T47D (cell line): ENCODE data around the gene FBXO39.
A peak's percentile ranks its signal among the peaks of the same experiment; 100 is the strongest.
"Not testable (repeated sequence)": the region's sequence is repeated elsewhere in the genome, so short reads cannot be mapped to it uniquely, and the experiment has no call there.

Source experiments
- DNase-seq, 2 experiments: peaks; one replicate each; pipeline versions ENCODE4 v3.0.0 to v3.0.0-alpha.2; 2011 to 2012; ENCODE audit warnings: low read depth in 1 of 2, low spot score in 1 of 2
- JUND ChIP-seq: IDR thresholded peaks from 2 replicates; pipeline ENCODE4 v1.6.1; 2012; ENCODE audit warnings: low read depth
- in situ Hi-C: cut with HindIII; loops from 2 replicates; pipeline ENCODE4 v1.10.0; 2016; ENCODE audit warnings: low sequenced_read_pairs, low pct_unique_long_range_greater_than_20kb

FBXO39 gene

DNA sequence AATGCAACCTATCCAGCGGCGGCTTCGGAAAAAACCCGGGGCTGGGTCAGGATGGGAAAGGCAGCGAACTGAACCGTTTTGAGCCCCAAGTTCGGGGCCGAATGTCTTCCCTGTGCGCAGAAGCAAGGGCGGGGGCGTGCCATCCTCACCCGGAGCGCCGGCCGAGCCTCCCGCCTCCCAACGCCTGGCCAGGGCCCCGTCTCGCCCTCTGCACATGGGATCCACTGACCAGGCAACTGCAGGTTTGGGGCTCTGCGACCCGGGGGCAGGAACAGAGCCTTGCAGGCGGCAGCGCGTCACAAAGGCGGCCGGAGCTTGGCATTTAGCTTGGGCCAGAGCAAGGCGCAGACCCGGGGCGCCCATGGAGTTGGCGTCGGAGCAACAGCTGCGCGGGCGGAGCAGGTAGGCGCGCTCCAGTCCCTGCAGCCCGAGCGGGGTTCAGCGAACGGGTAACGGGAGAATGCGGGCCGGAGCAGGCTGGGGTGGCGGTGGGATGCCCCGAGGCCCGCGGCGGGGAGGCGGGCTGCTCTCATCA is at the start of gene FBXO39:
FBXO39 (plus strand) TSS at position 345 of the 535 bp plus-strand sequence. CDS start 3,654 bp downstream, outside the sequence.
- no peak for TF ChIP-seq JUND
- in situ Hi-C loops: no loop called here
- DNase-seq: no peak

DNA sequence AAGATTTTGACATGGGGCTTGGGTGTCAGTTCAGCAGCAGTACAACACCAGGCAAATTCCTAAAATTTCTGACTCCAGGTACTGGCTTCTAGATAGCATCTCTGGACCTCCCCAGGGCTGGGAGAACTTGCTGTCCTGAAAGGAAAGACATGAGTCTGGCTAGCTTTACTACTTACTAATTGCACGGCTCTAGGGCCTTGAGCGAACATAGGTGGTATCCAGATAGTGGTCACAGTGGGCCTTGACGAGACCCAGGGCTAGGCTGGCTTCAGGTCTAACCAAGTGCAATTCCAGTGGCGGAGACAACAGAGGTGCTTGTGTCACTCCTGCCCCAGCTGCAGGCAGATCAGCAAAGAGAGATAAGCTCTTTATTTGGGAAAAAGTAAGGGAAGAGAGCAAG is 46.5 kb upstream of the FBXO39 start:
- in situ Hi-C loops: no loop called here
- TF ChIP-seq JUND: no peak
- DNase-seq: no peak

DNA sequence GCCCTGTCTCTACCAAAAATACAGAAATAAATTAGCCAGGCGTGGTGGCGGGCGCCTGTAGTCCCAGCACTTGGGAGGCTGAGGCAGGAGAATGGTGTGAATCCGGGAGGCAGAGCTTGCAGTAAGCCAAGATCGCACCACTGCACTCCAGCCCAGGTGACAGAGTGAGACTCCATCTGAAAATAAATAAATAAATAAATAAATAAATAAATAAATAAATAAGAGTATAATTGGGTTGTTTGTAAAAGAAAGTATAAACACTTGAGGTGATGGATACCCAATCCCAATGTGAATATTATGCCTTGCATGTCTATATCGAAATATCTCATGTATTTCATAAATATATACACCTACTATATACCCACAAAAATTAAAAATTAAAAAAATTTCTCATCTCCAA is 29.4 kb upstream of the FBXO39 start:
- DNase-seq, in situ Hi-C loops: not testable (repeated sequence)

GRCh38 chr17:6748617-6749016 is 27.4 kb upstream of the FBXO39 start:
- in situ Hi-C loops: no loop called here
- DNase-seq: no peak
- no peak for TF ChIP-seq JUND

DNA sequence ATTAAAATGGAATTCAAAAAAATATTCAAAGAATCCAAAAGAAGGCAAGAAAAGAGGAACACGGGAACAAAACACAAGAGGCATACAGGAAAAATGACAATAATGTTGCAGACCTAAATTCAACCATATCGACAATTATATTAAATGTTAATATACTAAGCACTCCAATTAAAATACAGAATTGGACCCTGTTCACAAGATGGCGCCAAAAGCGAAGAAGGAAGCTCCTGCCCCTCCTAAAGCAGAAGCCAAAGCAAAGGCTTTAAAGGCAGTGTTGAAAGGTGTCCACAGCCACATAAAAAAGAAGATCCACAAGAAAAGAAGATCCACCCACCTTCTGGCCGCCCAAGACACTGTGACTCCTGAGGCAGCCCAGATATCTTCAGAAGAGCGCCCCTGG is 26.5 kb upstream of the FBXO39 start:
- no peak for DNase-seq
- in situ Hi-C loops: no loop called here

DNA sequence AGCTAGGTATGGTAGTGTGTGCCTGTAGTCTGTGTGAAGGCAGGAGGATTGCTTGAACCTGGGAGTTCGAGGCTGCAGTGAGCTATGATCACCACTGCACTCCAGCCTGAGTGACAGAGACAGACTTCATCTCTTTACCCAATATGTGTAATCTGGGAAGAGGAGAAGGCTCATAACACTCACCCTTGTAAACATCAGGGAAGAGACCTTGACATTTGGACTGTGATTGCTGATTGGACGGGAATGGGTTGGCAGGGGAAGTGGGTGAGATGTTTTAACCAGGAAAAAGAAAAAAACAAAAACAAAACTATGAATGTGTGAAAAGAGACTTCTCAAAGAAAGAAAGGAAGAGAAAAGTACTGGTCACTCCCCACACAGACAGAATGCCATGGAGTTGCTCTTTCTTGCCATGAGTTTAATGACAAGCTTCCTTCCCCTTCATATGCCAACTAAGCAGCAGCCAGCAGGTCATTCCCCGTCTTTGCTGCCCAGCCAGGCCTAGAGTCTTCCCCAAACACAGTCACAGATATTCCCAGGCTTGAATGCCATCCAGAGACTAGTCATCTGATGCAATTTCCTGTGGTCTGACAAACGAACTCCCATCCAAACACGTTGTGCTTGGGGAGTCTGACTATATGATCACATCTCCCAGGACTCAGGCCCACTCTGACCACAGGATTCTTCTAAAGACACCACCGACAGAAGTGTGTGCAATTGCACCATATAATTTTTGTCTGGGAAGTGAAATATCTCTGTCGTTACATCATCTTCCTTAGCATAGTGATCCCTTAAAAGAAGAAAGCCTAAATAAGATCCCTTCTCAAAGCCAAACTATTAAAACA is 23.7 kb upstream of the FBXO39 start:
- DNase-seq: no peak
- no peak for TF ChIP-seq JUND
- in situ Hi-C loops: no loop called here

More for the DNA sequence above, 26.5 kb upstream of the FBXO39 start:
- TF ChIP-seq JUND: no peak

- in situ Hi-C loops: no loop called here
- TF ChIP-seq JUND: no peak
- DNase-seq: no peak
Measured at GRCh38 chr17:6753006-6753445, 23.0 kb upstream of the FBXO39 start.

DNA sequence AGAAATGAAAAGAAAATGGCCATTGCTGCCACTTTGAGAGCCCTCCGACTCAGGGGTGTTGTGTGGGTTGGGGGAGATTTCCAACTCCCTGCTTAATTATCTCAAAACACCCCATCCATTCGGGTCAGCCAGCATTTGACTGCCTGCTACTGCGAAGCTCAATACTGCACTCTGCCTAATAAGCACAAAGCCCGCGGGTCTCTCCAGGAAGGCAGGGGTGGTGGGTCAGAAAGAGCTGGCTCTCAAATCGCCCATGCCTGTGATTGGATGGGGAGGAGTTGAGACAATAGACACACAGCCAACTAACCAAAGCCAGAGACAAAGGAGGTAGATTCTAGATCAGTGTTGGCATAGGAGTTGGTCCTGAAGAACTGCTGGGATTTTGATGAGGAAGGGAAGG is 22.5 kb upstream of the FBXO39 start:
- in situ Hi-C loops: no loop called here
- DNase-seq: no peak
- TF ChIP-seq JUND: no peak

DNA sequence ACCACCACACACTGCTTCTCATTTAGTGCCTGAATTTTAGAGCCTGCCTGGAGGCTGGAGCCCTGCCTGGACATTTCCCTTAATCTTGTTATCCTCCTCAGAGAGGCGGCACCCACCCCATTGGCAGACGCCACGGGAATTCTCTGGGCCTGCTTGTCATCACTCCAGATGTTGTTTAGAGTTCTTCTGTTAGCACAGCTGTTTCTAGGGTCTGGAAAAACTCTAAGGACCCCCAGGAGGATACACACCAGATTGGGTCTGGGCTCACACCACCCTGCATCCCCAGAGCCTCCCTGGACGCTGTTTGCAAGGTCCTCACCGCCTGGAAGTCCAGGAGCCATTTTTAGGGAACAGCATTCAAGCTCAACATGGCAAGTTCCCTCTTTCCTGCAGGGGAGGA is 20.7 kb upstream of the FBXO39 start:
- no peak for DNase-seq
- no peak for TF ChIP-seq JUND
- in situ Hi-C loops: no loop called here

DNA sequence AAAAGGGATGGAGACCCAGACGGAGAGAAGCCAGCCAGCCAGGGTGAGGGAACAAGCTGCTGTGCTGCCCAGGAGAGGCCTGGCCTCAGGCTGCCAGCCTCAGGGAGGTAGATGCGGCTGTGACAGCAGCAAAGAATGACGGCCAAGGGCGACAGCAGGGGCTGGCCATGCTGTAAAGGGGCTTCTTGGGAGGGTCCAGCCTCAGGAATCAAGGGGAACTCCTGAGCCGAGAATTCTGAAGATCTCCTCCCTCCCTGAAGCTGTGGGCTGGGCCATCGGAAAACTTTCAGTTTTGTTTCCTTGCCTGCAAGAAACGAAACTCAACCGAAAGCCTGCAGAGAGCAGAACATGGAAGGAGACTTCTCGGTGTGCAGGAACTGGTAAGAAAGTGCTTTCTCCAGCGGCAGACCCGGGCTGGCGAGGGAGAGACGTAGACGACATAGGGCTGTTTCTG is 20.3 kb upstream of the FBXO39 start, which contains the start of gene XAF1:
XAF1 (plus strand) TSS at position 316 of the 454 bp plus-strand sequence; CDS start at position 349, 33 bp downstream.
- peak in 1 of 2 experiments; percentile 23 for DNase-seq
- in situ Hi-C loops: no loop called here
- no peak for TF ChIP-seq JUND

DNA sequence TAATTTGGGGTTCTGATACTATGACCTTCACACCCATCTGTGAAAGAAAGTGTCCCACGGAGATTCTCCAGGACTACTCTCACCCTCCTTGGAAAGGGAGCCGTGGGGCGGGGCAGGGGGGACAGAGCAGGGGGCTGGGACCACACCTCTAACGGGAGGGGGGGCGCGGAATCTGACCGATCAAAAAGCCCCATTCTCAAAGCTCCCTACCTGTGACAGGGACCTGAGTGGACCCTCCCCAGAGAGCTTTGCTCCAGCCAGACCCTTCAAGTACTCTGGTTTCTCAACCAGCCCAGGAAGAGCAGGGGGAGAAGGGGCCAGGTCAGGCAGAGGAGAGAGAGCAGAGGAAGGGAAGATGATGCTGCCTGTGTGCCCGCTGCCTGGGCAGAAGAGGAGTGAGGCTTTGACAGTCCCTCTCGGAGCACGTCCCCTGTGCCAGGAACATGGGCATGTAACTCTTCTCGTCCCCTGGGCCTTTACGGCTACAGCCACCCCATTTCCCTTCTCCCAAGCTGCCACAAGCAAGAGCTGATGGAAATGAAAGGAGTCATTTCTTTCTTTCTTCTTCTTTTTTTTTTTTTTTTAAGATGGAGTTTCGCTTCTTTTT is 19.5 kb upstream of the FBXO39 start:
- DNase-seq: no peak
- in situ Hi-C loops: no loop called here
- TF ChIP-seq JUND: no peak

DNA sequence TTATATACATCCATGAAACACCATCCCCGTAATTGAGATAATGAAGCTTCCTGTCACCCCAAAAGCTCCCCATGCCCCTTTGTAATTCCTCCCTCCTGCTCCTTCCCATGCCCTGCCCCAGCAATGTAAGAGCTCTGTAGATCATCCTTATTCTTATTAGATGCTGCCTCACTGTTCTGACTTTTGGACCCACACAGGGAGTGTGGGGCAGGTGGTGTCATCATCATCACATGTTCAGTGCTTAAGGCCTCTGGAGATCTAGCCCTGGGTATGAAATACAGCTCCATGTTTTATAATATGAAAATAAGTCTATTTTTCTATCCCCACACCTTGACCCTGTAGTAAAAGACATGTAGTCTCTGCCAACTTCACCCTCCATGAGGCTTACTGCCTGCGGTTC is 18.3 kb upstream of the FBXO39 start:
- DNase-seq: no peak
- in situ Hi-C loops: no loop called here
- no peak for TF ChIP-seq JUND

DNA sequence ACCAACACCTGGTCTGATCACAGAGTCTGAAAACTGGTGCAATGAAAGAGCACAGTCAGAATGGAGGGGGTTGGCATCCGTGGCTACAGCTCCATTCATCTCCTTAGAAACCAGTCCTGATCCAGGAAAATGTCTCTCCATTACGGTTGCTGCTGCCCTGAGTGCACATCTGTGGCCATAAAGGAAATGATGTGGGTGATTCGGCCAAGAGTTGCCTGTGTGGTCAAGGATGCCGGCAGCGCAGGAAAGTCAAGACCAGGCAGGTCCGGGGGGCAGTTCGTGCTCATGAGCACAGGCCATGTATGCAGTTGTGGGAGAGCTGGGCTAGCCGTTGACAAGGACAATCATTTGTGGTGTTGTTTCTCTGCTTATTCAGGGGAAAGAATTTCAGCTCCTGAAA is 14.2 kb upstream of the FBXO39 start:
- no peak for DNase-seq
- in situ Hi-C loops: no loop called here
- TF ChIP-seq JUND: no peak
